ENCODE data around the gene KAZN.

The KAZN gene

DNA sequence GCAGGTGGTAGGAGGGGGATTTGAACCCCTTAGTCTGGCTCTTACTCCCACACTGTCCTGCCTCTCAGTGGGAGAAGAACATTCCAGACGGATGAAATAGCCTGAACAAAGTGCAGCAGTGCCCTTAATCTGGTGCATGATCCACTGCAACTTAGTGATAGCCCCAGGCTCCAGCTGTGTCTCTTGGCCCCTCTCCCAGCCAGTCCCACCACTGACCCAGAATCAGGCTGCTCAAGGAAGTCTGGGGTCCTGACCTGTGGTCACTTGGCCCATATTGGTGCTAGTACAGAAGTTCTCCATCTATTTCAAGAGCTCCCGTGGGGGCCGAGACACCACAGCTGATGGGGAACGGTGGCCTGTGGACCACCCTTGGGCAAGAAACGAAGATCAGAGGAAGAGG, 255.0 kb downstream of the KAZN start:
- no peak for DNase-seq (ENCODE audit: low read depth in 2 of 2)

- no peak for DNase-seq (ENCODE audit: low read depth in 2 of 2)
Measured at GRCh38 chr1:14855268-14855667, 256.8 kb downstream of the KAZN start.

GRCh38 chr1:14855801-14856200, 257.3 kb downstream of the KAZN start:
- DNase-seq (ENCODE audit: low read depth in 2 of 2), result no peak

DNA sequence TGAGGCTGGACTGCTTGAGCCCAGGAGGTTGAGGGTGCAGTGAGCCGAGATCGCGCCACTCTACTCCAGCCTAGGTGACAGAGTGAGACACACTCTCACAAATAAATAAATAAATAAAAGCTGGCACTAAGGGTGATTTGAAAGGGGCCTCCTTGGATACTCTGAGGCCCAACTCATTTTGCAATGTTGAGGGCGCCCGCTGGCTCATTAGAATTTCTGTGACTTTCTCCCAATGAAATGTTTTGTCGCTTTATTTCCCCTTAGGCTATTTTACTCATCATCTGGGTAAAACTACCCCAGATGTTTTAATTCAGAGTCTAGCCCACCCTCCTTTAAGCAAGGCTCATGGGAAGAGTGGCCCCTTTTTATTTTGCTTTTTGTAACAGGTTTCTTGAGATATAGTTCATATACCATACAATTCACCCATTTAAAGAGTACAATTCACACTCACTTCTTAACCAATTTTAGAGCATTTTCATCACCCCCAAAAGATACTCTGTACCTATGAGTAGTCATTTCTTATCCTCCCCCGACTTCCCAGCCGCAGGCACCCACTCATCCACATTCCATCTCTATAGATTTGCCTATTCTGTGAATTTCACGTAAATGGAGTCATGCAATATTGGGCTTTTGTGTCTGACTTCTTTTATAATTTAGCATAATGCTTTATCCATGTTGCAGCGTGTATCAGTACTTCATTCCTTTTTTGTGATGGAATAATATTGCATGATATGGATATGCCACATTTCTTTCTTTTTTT, 259.1 kb downstream of the KAZN start:
- DNase-seq (ENCODE audit: low read depth in 2 of 2), result no peak

DNA sequence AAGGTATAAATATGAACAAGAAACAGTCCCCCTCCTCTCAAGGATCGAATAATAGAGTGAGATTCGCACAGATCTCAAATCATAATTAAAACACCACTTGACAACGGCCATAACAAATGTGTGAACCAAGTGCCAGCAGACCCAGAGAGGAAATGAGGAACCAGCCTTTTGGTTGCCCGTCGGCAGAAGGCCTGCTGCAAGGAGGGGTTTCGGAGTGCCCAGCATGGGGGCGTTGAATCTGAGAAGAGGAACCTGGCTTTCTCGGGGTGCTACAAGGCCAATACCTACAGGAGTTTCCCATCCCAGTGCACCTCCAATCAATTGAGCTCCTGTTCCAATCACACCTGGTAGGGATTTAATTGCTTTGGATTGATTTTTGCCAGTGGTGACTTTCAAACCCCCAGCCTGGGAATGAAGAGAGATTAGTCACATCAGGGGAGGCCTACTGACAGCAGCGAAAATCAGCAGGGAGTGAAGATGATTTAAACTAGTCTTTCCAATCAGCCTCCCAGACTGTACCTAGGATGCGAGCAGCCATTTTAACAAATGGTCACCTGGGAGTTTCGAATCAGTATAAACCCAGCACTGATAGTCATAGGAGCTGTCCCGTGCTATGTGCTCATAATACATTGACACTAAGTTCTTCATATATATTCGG, 263.8 kb downstream of the KAZN start:
- no peak for DNase-seq (ENCODE audit: low read depth in 2 of 2)

DNA sequence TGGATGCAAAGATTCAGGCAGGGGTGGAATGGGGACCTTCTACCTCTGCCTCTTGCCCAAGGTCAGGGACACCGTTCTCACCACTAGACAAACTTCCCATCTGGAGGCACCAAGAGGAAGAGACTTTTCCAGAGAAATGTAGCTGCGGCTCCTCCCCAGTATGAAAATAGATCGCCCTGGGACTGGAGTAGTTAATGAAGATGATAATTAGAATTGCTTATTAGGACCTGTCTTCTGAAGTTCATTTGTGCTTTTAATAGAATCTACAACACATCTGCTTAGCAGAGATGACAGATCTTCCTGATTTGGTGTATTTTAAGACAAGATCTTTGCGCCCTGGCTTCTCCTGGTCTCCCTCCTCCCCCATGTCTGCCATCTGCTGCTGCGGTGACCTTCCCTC, 266.6 kb downstream of the KAZN start:
- DNase-seq (ENCODE audit: low read depth in 2 of 2), result no peak

DNA sequence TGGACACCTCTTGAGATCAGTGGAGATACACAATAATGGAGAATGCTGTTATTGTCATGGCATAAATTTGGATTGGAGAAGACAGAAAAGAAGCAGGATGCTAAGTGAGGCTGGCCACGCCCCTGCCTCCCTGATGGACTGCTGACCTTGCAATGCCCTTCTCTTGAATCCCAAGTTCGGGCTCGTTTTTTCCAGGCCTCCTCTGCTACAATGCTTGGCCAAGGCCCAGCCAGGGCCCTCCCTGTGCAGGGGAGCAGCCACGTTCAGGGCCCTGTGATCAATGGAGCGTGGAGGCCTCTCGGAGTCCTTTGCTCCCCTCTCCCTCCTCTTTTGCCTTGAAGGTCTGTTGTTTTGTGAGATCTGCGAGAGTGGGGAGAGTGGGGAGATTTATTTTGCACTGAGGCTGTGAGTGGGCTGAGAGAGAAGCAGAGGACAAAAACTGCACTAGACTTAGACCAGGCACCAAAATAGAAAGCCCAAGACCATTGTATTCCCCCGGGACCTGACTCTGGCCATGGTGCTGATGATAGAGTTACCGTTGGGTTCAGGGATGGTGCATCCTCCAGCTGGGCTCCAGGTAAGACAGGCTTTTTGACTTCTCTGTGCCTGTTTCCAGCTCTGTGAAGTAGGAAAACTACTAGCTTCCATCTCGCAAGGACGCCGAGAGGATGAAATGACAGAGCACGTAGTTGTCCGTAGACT, 268.6 kb downstream of the KAZN start:
- no peak for DNase-seq (ENCODE audit: low read depth in 2 of 2)

GRCh38 chr1:14869187-14869586, 270.7 kb downstream of the KAZN start:
- DNase-seq (ENCODE audit: low read depth in 2 of 2), result no peak

DNA sequence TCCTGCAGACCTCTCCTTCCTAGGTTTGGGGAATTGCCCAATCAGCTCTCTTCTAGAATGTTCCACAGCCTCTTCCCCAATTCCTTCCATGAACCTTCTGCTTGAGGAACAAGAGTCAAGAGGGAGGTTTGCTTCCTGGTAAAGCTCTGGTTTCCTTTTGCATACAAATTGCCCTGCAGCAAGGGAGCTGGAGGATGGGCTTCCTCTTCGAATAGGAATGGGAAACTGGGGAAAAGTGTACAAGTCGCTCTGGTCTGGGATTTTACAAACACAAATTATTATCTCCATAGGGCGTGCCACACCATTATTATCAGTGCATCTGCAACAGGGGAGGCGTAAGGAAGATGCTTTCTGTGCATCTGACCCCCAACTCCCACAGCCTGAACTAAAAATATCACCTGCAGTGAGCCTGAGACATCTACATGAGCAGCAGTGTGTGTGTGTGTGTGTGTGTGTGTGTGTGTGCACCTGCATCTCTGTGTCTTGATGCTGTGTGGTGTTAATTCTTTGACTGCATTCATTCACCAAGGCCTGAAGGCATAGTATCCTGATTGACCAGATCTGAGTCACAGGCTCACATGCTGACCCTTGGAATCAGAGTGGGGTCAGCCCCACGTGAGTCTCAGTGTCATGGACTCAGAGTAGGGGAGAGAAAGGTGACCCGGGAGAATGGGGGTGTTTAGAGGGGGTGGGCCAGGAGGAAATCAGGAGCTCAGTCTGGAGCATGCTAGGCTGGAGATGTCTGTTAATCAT, 272.9 kb downstream of the KAZN start:
- no peak for DNase-seq (ENCODE audit: low read depth in 2 of 2)

GRCh38 chr1:14872762-14873161, 274.3 kb downstream of the KAZN start:
- DNase-seq (ENCODE audit: low read depth in 2 of 2), result no peak

GRCh38 chr1:14873677-14874076, 275.2 kb downstream of the KAZN start:
- DNase-seq (ENCODE audit: low read depth in 2 of 2), result no peak

DNA sequence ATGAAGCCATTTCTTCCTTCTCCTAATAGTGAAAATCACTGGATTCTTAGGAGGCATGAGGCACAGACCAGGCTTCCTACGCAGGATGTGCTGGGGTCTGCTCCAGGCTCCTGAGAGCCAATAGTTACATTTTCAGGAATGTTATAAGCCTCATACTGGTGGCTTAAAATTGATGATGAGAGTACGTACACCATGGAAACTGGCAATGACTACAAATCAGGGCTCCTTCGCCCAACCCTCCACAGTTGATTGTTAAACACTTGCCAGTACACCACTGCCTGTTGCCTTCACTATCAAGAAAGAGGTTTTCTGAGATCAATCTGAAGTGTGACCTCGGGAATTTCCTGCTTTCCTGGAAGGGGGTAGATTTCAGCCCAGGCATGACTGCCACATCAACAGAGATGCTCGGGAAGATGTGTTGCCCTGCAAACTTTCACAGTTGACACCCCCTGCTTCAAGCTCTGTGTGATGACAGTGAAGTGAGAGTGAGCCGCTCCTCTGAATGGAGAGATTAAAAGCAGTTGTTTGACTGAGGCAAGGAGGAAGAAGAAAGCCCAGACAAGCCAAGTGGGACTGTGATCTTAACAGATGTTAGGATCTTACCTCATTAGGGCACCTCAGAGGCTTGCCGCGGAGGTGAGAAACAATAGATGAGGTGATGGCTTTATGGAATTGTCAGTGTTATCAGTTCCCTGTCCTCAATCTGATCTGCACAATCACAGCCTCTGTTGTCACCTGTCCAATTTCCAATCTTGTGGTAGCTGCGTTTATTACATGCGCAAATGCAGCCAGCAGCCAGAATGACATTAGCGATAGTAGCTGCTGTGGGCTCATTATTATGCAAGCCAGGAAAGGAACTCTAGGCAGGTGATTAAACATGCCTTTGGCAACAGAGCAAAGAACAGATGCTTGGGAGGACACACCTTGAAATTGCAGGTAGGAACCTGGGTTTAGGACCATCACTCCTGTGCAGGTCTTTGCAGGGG, 277.3 kb downstream of the KAZN start:
- no peak for DNase-seq (ENCODE audit: low read depth in 2 of 2)

- DNase-seq (ENCODE audit: low read depth in 2 of 2), result no peak
Measured at GRCh38 chr1:14876747-14877146, 278.3 kb downstream of the KAZN start.

DNA sequence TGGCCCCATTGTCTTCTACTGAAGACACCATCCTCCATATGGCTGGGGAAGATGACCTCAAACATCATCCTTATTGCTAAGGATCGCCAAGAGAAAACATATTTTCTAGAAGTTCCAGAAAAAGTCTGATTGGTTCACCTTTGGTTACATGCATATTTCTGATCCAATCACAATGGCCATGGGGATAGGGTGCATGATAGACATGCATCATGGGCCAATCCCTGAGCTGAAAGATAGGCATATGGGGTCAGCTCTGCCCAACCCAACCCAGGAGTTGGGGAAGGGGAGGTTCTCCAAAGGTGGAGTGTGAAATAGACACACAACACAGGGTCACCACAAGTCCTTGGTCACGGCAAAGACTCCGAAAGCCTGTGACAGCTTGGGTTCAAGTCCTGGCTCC, 278.7 kb downstream of the KAZN start:
- DNase-seq (ENCODE audit: low read depth in 2 of 2), result no peak

GRCh38 chr1:14878124-14878523, 279.6 kb downstream of the KAZN start:
- no peak for DNase-seq (ENCODE audit: low read depth in 2 of 2)

DNA sequence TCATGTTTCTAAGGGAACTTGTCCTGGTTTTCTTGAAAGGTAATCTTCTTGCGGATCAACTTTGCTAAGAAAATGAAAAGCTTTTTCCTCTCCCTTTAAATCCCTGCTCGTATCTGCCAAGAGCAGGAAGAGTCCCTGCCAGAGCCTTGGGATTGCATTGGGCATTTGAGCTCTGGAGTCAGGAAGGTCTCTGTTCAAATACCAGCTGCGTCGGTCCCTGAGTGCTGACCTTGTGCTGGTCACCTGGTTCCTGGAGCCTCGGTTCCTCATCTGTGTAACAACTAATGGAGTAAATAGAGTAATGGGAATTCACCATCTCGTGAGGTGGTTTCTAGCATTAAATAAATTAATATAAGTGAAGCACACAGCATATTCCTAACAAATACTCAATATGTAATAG, 280.5 kb downstream of the KAZN start:
- no peak for DNase-seq (ENCODE audit: low read depth in 2 of 2)

DNA sequence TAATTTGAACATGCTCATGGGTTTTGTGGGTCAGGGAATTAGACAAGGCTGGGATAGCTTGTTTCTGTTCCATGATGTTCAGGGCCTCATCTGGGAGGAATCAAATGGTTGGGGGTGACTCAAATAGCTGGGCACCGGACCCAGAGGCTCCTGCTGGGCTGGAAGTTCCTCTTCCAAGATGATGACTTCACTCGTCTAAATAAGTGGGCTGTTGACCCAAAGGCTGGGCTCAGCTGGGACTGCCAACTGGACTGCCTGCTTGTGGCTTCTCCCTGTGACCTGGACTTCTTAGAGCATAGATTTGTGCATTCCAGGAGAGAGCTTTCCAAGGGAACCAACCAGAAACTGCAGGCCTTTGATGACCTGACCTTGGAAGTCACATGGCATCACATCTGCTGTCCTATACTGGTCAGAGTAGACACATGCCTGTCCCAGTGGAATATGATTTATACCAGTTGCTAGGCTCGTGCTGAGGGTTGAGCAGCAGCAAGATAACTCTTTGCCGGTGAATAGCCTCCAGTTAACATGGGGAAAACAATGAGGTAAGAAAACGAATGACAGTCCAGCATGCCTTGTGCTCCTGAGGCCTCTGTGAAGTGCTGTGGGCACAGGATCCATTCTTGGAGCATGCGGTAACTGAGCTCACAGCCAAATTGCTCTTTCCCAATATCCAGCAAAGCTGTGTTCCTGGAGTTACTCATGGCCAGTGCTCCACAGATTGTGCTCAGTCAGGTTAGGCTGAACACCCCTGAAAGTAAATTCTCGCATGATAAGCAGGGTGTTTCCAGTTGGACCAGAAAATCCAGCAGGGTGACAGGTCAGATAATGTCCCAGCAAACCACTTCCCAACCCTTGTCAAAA, 282.2 kb downstream of the KAZN start:
- no peak for DNase-seq (ENCODE audit: low read depth in 2 of 2)

DNA sequence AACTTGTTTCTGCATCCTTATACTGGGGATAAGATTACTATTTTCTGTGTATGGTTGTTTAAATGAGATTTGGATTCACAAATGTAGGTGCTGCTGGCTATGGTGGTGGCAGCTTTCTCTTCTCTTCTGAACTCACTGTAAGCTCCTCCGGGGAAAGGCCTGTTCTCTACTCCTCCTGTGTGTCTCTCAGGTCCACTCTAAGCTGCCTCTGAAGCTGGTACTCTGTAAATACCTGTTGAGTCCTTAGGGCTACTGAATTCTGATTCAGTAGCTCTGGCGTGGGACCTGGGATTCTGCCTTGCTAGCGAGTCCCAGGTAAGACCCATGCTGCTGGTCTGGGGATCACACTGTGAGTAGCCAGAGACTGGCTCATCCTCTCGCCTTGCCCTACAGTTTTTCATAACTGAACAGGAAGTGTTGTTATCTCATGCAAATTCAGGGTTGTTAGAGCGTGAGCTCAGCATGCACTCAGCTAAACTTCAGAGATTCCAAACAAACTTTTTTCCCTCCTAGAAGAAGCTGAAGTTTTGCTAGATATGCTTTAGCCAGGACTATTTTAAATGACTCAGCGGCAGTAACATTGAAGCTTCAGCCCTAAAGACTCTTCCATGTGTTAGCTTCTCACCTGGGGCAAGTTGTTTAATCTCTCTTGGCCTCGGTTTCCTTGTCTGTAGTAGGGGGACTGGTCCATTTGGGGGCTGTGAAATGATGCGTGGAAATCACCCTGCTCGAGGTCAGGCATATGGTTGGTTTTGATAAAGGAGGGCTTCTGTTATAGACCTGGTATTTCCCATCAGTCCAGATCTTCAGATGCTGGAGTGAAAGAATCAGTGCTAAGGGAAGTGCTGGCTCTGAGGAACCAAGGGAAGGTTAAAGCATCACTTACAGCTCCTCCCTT, 283.5 kb downstream of the KAZN start:
- DNase-seq (ENCODE audit: low read depth in 2 of 2), result no peak

DNA sequence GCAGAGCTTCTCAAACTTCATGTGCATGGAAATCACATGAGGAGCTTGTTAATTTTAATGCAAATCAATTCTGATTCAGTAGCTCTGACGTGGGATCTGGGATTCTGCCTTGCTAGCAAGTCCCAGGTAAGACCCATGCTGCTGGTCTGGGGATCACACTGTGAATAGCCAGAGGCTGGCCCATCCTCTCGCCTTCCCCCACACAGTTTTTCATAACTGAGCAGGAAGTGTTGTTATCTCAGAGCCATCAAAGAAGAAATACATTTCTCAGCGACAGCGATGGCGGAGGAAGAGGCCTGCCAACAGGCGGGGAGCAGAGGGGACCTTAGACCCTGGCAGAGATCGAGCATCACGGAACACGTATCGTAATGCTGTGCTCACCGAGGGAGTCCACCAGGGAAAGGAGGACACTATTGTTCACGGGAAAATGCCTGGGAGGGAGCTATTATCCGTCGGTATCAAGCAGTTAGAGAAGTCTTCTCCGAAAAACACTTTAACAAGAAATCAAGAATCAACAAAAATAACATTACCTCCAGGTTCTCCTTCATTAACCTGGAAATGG, 286.2 kb downstream of the KAZN start:
- DNase-seq (ENCODE audit: low read depth in 2 of 2), result no peak

Measured in stimulated activated CD8-positive, alpha-beta memory T cell treated with anti-CD3 and anti-CD28 coated beads, Interleukin-7, amount 100 ng/mL, for 1 hour (primary cell).